GM12878 (cell line): ENCODE data around the gene VCL. TPM values are rescaled to one million over a fixed set of nuclear protein-coding genes. Genes with fewer than 3 reads are reported as not detected.

Experiments used
- ATF2 ChIP-seq: IDR thresholded peaks from 2 replicates; pipeline ENCODE4 v1.6.1; 2012; ENCODE audit warnings: low read length, inconsistent platforms
- CHD4 ChIP-seq: fragments of 200-600 bp; sonication (generic); IDR thresholded peaks from 2 replicates; pipeline ENCODE4 v1.6.1; 2016; ENCODE audit warnings: mild to moderate bottlenecking
- PBX3 ChIP-seq: IDR thresholded peaks from 2 replicates; pipeline ENCODE4 v1.6.1; 2011; ENCODE audit warnings: mild to moderate bottlenecking, low read depth, low read length, moderate library complexity; ENCODE audit not compliant: insufficient replicate concordance
- RB1 ChIP-seq: fragments of 450-650 bp; formaldehyde crosslinking; IDR thresholded peaks from 2 replicates; pipeline ENCODE4 v1.6.1; 2017; ENCODE audit warnings: mild to moderate bottlenecking, borderline replicate concordance
- SKIL ChIP-seq: fragments of 450-650 bp; IDR thresholded peaks from 2 replicates; pipeline ENCODE4 v1.6.1; 2017; ENCODE audit warnings: mild to moderate bottlenecking, low read depth, inconsistent platforms; ENCODE audit not compliant: poor library complexity, severe bottlenecking
- TARDBP ChIP-seq: IDR thresholded peaks from 2 replicates; pipeline ENCODE4 v1.6.1; 2016; ENCODE audit warnings: borderline replicate concordance
- ZBTB11 ChIP-seq: fragments of 450-650 bp; formaldehyde crosslinking; IDR thresholded peaks from 2 replicates; pipeline ENCODE4 v1.5.0; 2022; ENCODE audit warnings: mild to moderate bottlenecking, missing genetic modification characterization
- ZNF622 ChIP-seq: fragments of 450-650 bp; IDR thresholded peaks from 2 replicates; pipeline ENCODE4 v1.6.1; 2017; ENCODE audit warnings: mild to moderate bottlenecking, inconsistent platforms
- polyA plus RNA-seq, 11 experiments: library from polyadenylated mRNA; depleted of rRNA in 4 of 11; unstranded in 6 of 11; stranded (reverse) in 5 of 11; fragments of >200 nt; fragmentation: Nextera tagmentation in 4 of 11; fragmentation: Illumina TruSeq in 1 of 11; extraction: Ambion mirVana in 4 of 11; extraction: Trizol in 1 of 11; gene quantifications; 1 replicate in 1 of 11; 2 replicates in 10 of 11; pipeline versions ENCODE4 v1.2.1 to v1.2.3, GENCODE V29; 2011 to 2016; ENCODE audit warnings: inconsistent platforms in 2 of 11, missing spikeins in 2 of 11, low read depth in 1 of 11
- total RNA-seq, 4 experiments: library from RNA; depleted of rRNA in 3 of 4; stranded (reverse); fragments of >200 nt in 3 of 4; fragmentation: Illumina TruSeq in 1 of 4; extraction: Trizol in 1 of 4; gene quantifications; 2 replicates each; pipeline versions ENCODE4 v1.2.1 to v1.2.3, GENCODE V29; 2013 to 2021

The VCL gene
- total and polyA plus RNA-seq, 10 of the 15 experiments (the other 5 are each of a cell fraction or from before 2014, with no cell fraction given): 6.7 to 54.6 (median 24.3) TPM

GRCh38 chr10:74099420-74099819, 101.5 kb downstream of the VCL start (continued):
- TF ChIP-seq ZBTB11: no peak
- TF ChIP-seq PBX3: no peak
- no peak for TF ChIP-seq ZNF622
- no peak for TF ChIP-seq RB1
- TF ChIP-seq SKIL: no peak
- no peak for TF ChIP-seq ATF2
- TF ChIP-seq TARDBP: no peak
- TF ChIP-seq CHD4: no peak
